Activated effector memory CD4-positive, alpha-beta T cell treated with Interleukin-2 at 50 U/mL for 16 hours (primary cell): ENCODE data around the gene ZNF827.

ENCODE experiments used
- DNase-seq: peaks from one replicate; pipeline ENCODE4 v3.0.0-alpha.2; 2020

Gene ZNF827

DNA sequence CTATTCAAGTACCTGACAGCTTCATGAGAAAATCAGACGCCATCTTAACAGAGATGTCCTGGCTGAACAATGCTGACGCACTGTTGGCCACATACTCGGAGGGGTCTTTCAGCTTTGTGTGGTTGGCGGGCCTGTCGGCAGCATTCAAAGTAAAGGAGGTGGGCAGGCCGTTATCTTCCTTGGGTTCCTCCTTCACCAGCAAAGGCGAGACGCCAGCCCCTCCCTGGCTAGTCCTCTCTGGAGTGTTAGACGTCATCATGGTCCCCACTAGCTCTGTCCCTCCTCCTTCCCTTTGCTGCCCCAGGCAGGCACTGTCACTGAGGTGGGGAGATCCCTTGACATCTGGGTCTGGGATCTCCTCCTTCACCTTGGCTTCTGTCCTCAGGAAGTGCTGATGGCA, 53.0 kb downstream of the ZNF827 start:
- no peak for DNase-seq

DNA sequence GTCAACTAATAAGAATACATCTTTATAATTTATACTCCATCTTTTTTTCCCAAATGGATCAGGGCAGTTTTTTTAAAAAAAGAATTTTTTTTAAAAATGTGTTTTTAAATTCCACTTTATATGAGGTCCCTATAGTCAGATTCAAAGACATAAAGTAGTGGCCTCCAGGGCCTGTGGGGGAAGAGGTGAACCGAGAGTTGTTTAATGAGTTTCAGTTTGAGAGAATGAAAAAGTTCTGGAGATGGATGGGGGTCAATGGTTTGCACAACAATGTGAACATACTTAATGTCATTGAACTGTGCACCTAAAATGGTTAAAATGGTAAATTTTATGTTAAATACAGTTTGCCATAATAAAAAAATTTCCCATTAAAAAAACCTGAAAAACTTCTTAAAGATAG, 53.8 kb downstream of the ZNF827 start:
- no peak for DNase-seq

DNA sequence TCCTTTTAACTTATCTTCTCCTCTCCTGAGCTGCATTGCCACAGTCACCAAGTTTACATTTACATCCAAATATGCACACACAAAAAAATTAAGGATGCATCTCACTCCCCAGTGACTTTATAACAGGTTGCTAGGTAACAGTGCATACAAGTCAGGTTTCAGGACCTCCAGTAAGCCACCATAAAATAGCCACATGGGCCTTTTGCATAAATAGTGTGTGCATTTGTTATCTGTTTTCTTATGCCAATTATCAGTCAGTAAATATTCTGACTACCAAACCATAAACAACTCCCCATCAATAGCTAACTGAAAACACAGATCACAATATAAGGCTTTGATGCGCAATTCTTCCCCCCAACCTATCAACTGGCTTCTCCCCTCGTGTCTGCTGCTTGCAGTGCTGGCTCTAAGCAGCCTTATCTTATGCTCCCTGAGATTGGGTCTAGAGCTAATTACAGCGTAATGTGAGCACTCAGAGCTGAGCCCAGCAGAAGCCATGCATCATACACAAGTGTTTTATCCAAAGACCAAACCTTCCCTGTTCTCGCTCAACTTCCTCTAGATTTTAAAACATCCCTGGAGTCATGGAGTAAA, 55.4 kb downstream of the ZNF827 start:
- no peak for DNase-seq

DNA sequence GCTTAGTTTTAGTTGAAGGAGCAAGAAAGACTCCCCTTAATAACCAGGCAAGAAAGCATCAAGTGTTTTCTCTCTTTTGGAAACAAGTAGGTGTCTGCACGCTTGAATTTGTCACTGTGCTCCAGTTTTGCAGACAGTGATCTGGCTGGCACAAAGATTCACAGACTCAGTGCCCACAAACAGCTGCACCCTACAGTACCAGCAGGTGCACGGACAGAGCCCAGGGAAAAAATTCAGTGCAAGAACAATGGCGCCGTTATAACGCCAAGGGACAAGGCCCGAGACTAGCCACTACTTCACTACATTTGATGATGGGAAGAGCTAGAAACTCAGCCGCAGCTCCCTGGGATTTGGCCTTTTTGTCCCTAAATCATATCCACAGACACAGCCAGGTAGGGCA, 56.0 kb downstream of the ZNF827 start:
- DNase-seq = no peak

DNA sequence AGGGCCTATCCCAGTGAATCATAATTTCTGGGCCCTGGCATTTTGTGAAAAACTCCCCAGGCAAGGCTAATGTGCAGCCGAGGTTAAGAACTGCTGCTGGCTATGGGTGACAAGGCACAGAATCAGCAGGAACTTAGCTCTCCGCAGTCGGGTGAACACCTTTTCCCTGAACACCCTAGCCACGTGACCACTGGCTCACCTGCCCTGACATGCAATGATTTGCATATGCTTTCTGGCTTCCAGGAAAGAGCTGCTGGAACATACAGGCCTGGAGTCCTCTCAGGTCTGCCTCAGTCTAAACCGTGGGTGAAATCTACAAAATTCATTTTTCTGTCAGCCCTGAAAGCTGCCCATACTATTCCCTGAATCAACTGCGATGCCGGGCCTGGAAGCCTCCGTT, 56.6 kb downstream of the ZNF827 start:
- no peak for DNase-seq

DNA sequence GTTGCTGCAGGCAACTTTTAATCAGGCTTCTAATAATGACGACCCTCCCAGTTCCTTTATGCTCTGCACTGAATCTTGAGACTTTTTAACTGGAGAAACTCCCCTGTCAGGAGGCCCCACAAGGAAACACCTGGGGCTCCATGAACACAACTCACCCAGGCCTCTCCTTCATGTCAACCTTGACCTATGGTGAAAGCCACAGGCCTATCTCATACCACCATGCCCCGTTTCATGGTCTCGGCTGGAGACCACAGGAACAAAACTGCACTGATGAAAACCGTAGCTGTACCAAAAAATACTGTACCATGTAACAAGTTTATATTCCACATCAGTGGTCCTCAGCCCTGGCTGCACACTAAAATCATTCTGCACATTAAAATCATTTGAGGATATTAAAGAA, 57.0 kb downstream of the ZNF827 start:
- DNase-seq = no peak

DNA sequence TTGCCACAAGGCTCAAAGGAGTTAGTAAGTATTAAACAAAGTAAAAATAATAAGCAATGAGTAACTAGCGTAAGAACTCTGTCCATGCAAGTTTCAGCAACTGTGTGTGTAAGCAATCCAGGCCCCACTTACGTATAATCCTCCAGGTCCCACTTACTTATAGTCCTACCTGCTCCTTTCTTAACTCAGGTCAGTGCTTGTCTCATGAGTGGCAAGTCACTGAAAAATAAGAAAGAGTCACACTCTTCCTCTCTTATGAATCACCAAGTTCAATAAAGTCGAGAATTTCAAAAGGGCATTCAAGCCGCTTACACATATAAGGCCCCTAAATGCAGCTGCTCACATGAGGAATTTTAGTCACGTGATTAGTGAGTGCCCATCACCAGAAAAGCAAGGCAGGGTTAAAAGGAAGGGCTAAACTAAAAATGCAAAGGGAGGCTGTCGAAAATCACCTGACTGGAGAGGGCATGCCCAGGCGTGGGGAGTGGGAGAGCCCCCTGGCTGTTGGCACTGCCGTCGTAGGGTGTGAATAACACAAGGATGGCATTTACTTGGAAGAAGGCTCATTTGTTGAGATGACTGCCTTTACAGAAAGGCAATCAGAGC, 58.2 kb downstream of the ZNF827 start:
- no peak for DNase-seq

DNA sequence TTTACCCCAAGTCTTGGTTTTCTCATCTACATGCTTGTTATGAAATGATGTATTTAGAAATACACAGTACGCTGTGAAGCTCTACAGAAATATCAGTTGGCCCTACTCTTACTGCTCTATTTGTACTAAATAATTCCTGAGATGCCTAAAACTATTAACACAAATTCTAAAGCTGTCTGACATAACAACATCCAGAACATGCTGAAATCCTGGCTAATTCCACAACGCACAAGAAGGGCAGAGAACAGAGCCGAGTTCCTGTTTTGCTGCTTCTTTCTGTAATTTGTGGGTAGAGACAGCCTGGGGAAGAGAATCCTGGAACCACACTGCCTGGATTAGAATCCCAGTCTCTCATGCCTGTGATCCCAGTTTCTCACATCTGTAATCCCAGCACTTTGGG, 59.0 kb downstream of the ZNF827 start:
- no peak for DNase-seq

DNA sequence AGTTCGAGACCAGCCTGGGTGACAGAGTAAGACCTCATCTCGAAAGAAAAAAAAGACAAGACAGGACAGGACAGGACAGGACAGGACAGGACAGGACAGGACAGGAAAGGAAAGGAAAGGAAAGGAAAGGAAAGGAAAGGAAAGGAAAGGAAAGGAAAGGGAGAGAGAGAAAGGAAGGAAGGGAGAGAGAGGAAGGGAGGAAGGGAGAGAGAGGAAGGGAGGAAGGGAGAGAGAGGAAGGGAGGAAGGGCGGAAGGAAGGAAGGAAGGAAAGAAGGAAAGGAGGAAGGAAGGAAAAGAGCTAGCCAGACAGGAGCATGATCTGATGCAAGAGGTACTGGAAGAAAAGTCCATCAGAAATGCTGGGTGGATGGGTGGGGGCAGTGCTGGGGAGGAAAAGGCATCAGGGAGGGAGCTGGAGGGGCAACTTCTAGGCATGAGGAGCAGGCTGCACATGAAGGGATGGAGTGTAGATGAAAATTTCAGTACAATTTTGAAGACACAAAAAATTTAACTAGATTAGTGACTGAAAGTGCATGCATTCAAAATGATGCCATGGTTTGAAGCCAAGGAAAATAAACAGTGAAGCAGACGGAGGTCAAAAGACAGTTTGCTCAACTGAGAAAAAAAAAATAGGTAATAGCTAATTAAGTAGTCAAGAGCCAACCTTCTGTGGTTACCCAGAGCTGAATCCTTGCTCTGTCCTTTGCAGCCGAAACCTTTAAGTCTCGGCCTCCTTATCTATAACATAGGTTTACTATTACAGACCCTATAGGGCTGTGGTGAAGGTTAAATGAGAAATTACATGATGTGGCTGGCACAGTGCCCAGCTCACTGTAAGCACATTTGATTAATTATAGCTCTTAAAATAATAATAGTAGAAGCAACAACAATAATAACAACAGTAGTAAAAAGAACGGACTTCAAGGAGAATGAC, 59.9 kb downstream of the ZNF827 start:
- DNase-seq = no peak

DNA sequence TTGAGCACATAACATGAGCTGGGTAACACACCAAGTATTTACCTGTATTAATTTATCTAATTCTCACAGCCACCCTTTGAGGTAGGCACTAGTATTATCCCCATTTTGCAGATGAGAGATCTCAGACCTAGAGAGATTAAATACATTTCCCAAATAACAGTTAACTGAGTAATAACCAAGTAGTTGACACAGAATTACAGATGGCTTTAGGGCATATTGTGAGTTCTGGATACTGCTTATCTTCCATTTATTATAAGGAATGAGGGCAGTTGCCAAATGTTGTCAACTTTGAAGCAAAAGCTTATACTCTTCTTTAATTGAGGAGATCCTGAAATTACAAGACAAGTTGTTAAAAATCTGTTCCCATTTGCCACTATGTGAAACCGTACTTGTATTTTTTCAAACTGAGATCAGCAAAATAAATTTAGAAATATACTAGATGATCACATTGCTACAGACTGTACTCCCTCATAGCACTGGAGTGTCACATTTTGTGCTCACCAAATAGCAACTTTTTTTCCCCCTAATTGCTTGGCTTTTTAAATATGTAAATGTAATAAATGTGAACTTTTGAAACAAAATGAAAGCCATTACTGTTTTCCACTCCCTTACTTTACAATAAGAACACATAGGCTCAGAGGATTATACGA, 62.0 kb downstream of the ZNF827 start:
- no peak for DNase-seq

DNA sequence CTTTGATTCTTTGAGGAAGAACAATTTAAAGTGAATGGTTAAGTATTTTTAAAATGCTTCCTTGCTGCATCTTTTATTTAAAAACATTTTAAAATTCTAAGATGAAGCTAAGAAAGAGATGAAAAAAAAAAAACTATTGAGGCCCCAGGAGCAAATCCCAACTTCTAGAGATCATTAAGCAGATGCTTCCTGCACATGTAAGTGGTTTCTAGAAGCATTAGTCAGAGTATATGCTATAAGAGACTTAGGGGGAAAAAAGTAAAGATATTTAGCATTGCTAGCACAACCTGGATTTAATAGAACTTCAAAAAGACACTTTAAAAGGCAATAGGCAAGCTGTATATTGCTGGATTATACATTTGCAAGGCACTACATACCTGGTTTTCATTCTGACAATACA, 64.7 kb downstream of the ZNF827 start:
- no peak for DNase-seq

DNA sequence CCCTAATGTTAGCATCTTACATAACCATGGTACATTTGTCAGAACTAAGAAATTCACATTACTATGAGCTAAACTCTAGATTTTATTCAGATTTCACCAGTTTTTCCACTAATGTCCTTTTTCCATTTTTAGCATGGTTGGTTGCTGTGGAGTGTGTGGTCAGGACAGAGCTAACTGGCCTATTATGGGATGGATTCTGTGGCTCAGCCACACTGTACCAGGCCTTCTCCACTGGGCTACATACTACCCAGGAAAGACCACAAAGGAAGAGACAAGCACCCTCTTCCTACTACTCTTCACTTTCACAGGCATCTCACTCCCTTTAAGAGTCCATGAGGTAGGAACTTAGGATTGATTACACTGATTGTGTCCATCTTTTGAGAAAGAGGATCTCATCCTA, 67.4 kb downstream of the ZNF827 start:
- DNase-seq = no peak

DNA sequence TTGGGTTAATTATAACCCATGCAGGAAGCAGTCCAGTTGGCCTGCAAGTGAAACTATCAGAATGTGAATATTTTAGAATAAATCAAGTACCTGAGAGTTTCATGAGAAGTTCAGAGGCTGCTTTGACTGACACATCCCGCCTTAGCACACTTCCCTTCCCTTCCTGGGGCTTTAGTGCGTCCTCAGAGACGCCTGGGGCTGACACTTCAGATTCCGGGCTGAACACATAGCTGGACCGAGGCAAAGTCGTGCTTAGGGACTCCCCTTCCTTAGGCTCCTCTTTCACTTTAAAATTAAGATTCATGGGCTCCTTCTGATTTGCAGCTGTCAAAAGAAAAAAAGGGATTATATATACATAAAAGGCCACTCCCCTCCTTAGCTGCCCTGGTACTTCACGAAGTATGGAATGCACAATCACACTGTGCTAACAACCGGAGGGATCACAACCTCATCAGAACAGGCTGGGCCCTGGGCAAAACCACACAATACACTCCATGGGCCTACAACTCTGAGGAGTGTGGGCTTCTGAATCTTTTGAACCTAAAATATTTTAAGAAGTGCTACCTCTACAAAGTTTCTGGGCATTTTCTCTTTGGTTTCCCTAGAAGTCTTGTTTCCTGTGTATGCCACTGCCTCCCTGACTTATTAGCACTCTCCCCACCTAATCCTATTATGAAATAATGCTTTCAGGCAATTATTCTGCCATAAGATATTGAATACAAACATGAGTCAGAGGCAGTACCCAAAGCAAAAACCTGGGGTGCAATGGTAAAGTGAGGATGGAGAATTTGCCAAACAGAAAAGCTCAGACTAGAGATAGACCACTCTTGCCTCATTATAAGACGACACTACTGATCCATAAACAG, 68.2 kb downstream of the ZNF827 start:
- DNase-seq = no peak

DNA sequence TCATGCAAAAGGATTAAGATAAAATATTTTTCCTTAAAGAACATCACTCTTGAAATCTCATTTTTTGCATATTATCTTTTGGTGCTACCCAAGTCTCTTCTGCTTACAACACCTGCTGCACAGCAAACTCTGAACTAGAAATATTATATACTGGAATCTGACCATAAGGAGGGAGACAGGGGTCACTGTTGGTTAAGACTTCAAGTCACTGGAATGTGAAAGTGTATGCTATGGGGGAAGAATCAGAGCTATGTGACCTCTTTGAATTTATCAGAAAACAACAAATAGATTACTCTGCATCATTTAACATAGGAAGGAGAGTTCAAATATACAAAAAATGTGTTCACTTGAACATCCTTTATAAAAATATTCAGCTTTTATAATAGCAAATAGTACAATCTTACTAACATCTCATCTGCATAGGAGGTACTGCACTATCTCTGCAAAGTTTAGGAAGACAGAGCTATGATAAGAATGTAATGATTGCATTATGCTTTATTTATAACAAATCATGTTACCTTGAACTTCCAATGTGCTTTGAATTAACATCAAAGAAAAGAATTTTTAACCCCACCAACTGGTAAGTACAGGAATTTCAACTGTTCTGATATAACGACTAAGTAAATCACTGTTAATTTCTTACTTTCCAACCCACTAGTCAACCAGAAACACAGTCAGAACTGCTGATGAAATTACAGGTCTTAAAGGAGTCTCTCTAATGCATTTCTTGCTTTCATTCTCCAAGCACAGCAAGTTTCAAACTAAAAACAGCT, 69.8 kb downstream of the ZNF827 start:
- no peak for DNase-seq

DNA sequence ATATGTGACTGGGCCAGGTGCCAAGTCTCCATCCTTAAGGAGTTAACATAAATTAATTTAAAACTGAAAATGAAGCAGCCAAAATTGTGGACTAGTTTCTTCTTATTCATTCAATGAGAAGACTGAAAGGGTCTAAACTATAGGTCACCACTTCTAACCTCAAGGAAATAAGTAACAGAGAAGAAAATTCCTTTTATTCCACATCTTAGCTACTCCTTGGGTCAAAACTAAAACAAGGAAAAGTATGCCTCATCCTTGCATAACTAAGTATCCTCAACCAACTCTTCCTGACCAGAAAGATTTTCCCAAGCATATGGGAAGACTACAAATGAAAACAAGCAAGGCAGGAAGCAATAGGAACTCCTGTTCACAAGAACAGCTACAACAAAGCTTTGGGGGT, 71.2 kb downstream of the ZNF827 start:
- DNase-seq = no peak

DNA sequence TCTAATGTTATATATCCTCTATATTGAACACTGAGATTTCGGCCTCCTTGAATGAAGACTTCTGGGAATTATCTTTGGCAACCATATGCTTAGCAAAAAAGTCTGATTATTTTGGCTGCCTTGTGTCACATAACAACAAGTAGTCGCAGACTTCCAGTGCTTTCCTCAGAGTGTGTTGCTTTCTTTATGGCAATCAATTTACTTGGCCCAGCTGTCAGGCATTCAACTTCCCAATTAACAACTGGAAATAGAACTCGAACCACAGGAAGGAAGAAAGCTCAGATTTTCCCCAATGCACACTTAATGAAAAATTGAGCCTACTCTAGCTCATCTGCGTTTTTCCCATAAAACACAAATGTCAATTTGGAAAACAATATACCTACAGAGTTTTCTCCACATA, 71.6 kb downstream of the ZNF827 start:
- DNase-seq = no peak

DNA sequence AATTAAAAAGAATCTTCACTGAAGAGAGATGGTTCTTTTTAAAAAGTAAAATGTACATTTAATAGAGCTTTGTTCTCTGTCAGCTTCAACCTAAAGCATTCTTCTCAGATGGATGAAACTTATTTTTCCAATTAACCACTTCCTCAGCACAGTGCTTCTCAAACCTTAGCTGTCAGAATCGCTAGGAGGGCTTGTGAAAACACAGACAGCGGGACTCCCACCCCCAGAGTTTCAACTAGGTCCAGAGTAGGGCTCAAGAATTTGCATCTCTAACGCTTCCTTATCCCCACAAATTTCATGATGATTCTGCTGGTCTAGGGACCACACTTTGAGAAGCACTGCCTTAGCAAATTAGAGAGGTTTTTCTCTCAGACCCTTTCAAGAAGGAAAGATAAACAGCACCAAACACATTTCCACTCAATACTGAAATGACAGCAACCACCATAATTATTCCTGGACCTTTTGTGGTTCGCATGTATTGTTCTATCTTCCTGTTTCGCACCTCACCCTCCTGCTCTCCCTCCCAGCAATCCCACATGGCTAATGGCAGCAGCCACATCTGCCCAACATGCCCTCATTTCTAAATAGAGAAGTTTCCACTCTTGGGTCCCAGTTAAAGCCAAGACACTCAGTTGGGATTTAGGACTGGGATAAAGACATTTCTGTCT, 73.2 kb downstream of the ZNF827 start:
- no peak for DNase-seq

DNA sequence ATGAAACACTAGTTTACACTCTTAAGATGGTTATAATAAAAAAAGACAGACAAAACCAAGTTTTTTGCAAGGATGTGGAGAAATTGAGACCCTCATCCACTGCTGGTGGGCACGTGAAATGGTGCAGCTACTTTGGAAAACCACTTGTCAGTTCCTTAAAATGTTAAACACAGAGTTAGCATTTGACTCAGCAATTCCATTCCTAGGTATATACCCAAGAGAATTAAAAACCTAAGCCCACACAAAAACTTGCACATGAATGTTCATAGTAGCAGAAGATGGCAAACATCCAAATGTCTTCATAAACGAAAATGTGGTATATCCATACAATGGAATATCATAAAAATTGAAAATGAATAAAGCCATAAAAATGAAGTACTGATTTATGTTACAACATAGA, 75.4 kb downstream of the ZNF827 start:
- no peak for DNase-seq

DNA sequence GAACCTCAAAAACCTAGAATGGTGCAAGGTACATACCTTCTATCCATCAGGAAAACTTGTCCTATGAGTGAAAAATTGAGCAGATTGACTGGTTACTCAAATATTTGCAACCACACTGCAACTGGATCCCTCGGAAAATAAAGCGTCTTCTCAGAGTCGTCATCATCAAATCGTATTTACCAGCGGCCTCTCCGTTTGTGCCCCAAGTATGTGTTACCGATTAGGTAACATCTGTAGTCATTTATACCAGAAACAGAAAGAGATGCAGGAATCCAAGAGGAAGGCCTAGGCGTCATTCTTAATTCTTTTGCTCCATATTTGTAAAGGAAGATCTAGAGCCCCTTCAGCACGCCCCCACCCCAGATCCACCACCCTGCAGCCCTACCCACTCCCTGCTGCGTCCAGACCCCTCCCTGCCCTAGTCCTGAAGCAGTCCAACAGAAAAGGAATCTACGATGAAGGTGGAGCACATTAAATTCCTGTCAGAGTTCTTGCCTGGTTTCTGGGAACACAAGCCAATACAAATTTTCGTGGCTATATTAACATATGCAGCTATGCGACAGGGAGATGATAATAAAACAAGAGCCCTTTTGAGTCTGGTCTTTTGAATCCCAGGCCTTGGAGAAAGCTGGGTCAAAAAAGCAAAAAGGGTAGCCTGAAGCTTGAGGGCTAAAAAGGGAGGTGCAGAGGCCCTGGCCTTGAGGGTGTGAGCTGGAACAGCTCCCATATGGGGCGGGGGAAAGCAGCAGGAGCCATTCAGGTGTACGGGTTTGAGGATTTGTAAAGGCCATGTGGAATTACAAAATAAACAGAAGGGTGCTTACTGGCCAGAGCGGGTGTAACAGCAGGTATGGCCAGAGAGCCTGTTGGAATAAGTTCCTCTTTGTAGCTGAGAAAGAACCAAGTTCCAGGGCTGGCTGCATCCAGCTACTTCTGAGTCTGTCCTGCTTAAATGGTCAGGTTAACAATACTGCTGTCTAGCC, 77.0 kb downstream of the ZNF827 start:
- DNase-seq = no peak

DNA sequence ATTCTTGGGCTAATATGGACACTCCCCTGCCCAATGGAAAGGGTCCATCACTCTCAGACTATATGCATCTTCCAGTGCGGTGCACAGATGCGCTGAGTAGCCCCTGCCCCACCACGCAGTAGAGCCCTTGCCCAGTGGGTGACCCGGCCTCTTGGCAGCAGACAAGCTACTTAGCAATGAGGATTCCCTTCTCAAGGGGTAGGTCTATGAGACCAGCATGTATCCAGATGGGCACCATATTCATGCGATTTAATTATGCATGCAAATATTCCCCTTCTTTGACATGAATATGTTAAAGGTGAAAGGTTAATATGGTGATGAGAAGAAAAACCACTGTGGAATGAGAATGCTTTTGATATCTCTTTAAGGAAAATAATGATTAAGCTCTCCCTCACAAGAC, 77.7 kb downstream of the ZNF827 start:
- DNase-seq = no peak
